C4-2B (cell line): Measurements from ENCODE around the gene PARVB.

ENCODE experiments used
- CTCF ChIP-seq: fragments of 450-650 bp; conservative IDR thresholded peaks from 2 replicates; pipeline ENCODE4 v1.5.1; 2017; ENCODE audit warnings: mild to moderate bottlenecking
- ZFX ChIP-seq: fragments of 450-650 bp; IDR thresholded peaks from 2 replicates; pipeline ENCODE4 v1.6.1; 2017

- TF ChIP-seq CTCF (no peak), ZFX (no peak)
Observed at GRCh38 chr22:44120314-44120704, 96.2 kb downstream of the PARVB start.
